Measurements from ENCODE around the gene PSMG3.

GRCh38 chr7:1609023-1609422 is 39.2 kb upstream of the PSMG3 start:
- no peak for TF ChIP-seq POLR2A (IDR thresholded peaks at IDR 0.05; ENCODE audit: low read depth)
- TF ChIP-seq, protein P1, sequence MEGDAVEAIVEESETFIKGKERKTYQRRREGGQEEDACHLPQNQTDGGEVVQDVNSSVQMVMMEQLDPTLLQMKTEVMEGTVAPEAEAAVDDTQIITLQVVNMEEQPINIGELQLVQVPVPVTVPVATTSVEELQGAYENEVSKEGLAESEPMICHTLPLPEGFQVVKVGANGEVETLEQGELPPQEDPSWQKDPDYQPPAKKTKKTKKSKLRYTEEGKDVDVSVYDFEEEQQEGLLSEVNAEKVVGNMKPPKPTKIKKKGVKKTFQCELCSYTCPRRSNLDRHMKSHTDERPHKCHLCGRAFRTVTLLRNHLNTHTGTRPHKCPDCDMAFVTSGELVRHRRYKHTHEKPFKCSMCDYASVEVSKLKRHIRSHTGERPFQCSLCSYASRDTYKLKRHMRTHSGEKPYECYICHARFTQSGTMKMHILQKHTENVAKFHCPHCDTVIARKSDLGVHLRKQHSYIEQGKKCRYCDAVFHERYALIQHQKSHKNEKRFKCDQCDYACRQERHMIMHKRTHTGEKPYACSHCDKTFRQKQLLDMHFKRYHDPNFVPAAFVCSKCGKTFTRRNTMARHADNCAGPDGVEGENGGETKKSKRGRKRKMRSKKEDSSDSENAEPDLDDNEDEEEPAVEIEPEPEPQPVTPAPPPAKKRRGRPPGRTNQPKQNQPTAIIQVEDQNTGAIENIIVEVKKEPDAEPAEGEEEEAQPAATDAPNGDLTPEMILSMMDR (IDR thresholded peaks at IDR 0.05), result no peak
- no peak for TF ChIP-seq POLR2AphosphoS5 (IDR thresholded peaks at IDR 0.05)

All from esophagus muscularis mucosa (tissue), 3 donors.